HepG2 (cell line): ENCODE results near the gene ZSCAN20. TPM values are rescaled to one million over a fixed set of nuclear protein-coding genes. Genes with fewer than 3 reads are reported as not detected.

Experiments
- CEBPB ChIP-seq: IDR thresholded peaks from 2 replicates; pipeline ENCODE4 v1.6.1; 2011; ENCODE audit warnings: low read depth, low read length, improper control_type of control experiment, borderline replicate concordance
- DPF2 ChIP-seq: sonication (generic); formaldehyde crosslinking; IDR thresholded peaks from 2 replicates; pipeline ENCODE4 v1.4.0; 2020; ENCODE audit warnings: mild to moderate bottlenecking, low read depth, missing genetic modification reagents, borderline replicate concordance
- ETV5 ChIP-seq: IDR thresholded peaks from 2 replicates; pipeline ENCODE4 v1.6.1; 2018; ENCODE audit warnings: missing biosample characterization, missing genetic modification reagents, inconsistent platforms, borderline replicate concordance
- FOXP1 ChIP-seq, 2 experiments: fragments of 450-650 bp in 1 of 2; IDR thresholded peaks; 2 replicates each; pipeline ENCODE4 v1.6.1; 2017 to 2018; ENCODE audit warnings: antibody characterized with exemption in 1 of 2
- HMG20A ChIP-seq: IDR thresholded peaks from 2 replicates; pipeline ENCODE4 v1.6.1; 2016; ENCODE audit warnings: borderline replicate concordance
- JUN ChIP-seq: sonication (generic); formaldehyde crosslinking; IDR thresholded peaks from 2 replicates; pipeline ENCODE4 v1.4.0; 2020; ENCODE audit warnings: mild to moderate bottlenecking, missing genetic modification reagents
- KLF9 ChIP-seq: IDR thresholded peaks from 2 replicates; pipeline ENCODE4 v1.6.1; 2016; ENCODE audit warnings: low read depth
- MAZ ChIP-seq, 2 experiments: sonication (generic) in 1 of 2; formaldehyde crosslinking in 1 of 2; IDR thresholded peaks; 2 replicates each; pipeline versions ENCODE4 v1.5.0 to v1.6.1; 2012 to 2020; ENCODE audit warnings: low read depth in 2 of 2, mild to moderate bottlenecking in 2 of 2, borderline replicate concordance in 1 of 2, improper control_type of control experiment in 1 of 2, low read length in 1 of 2, missing genetic modification reagents in 1 of 2, moderate library complexity in 1 of 2
- SALL1 ChIP-seq: sonication (generic); formaldehyde crosslinking; IDR thresholded peaks from 2 replicates; pipeline ENCODE4 v1.8.0; 2022; ENCODE audit warnings: mild to moderate bottlenecking, missing genetic modification reagents
- SALL2 ChIP-seq: sonication (generic); formaldehyde crosslinking; IDR thresholded peaks from 2 replicates; pipeline ENCODE4 v1.8.1; 2023; ENCODE audit warnings: mild to moderate bottlenecking, missing genetic modification reagents, inconsistent platforms
- ZBTB20 ChIP-seq: sonication (generic); formaldehyde crosslinking; IDR thresholded peaks from 2 replicates; pipeline ENCODE4 v1.8.1; 2023; ENCODE audit warnings: missing genetic modification reagents, low read depth, mild to moderate bottlenecking, borderline replicate concordance
- ZFP36L2 ChIP-seq: sonication (generic); formaldehyde crosslinking; IDR thresholded peaks from 2 replicates; pipeline ENCODE4 v1.4.0; 2020; ENCODE audit warnings: missing genetic modification reagents
- polyA plus RNA-seq, 8 experiments: library from polyadenylated mRNA; depleted of rRNA in 3 of 8; stranded (reverse) in 7 of 8; unstranded in 1 of 8; fragments of >200 nt; fragmentation: Illumina TruSeq in 4 of 8; extraction: Trizol in 4 of 8; gene quantifications; 2 replicates each; pipeline versions ENCODE4 v1.2.1 to v1.2.3, GENCODE V29; 2011 to 2016; ENCODE audit warnings: low read depth in 4 of 8, missing spikeins in 1 of 8, mixed read lengths in 1 of 8; ENCODE audit not compliant: insufficient read depth in 1 of 8
- total RNA-seq, 5 experiments: library from RNA; depleted of rRNA; stranded (reverse); fragments of >200 nt; fragmentation: Illumina TruSeq; extraction: Trizol; gene quantifications; 2 replicates each; pipeline ENCODE4 v1.2.3, GENCODE V29; 2016; ENCODE audit warnings: low read depth in 1 of 5
- TF ChIP-seq, protein P1 (sequence below): sonication (generic); formaldehyde crosslinking; IDR thresholded peaks from 2 replicates; pipeline ENCODE4 v1.4.0; 2020; ENCODE audit warnings: missing genetic modification reagents
- TF ChIP-seq, protein P2 (sequence below): sonication (generic); formaldehyde crosslinking; conservative IDR thresholded peaks from 2 replicates; pipeline ENCODE4 v1.4.0; 2020; ENCODE audit warnings: mild to moderate bottlenecking, missing genetic modification reagents, moderate library complexity
- TF ChIP-seq, protein P3 (sequence below): sonication (generic); formaldehyde crosslinking; IDR thresholded peaks from 2 replicates; pipeline ENCODE4 v1.4.0; 2020; ENCODE audit warnings: missing genetic modification reagents
- TF ChIP-seq, protein P4 (sequence below): sonication (generic); formaldehyde crosslinking; IDR thresholded peaks from 2 replicates; pipeline ENCODE4 v1.5.0; 2020; ENCODE audit warnings: missing genetic modification reagents, mild to moderate bottlenecking, borderline replicate concordance

The ZSCAN20 gene
- total and polyA plus RNA-seq, 2 of the 13 experiments (the other 11 are each of a cell fraction or from before 2014, with no cell fraction given), result 1.1 to 2.8 TPM

DNA sequence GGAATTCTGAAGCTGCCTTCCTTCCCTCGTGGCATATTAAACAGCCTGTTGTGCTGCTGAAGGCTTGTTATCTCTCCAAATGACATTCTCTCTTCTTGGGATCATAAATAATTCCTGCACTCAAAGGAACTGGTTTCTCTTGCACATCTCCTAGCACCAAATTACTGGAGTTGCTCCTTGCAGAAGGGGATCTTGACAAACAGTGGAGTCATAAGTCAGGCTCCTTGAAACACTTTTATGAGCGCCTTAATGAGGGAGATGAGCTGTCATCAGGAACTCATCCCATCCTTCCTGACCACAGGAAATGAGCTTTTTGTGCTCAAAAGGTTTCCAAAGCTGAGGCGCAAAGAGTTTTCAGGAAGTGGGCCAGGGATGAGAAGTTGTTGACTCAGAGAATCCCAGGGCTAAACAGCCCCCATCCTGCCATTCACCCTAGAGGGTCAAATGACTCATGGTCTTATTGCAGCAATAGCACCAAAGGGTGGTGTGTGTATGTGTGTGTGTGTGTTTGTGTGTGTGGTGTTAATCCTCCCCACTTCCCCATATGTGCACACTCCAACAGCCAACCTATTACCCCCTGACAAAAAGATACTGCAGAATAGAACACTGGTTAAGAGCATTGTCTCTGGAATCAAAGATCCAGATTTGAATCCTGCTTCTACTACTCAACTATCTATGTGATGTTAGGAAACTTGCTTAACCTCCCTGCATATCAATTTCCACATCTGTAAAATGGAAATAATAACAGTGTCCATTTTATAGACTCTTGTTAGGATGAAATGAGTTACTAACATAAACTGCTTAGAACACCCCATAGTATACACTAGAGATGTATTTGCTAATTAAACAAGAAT, 38.7 kb upstream of the ZSCAN20 start (continued):
- TF ChIP-seq MAZ (IDR thresholded peaks at IDR 0.05; ENCODE audit: borderline replicate concordance, low read depth, low read length), result peak; percentile 40; the same call in 1 of the 2 replicates
- TF ChIP-seq MAZ (CRISPR knock-in tag; IDR thresholded peaks at IDR 0.05; ENCODE audit: low read depth), result no peak
- TF ChIP-seq, protein P1, sequence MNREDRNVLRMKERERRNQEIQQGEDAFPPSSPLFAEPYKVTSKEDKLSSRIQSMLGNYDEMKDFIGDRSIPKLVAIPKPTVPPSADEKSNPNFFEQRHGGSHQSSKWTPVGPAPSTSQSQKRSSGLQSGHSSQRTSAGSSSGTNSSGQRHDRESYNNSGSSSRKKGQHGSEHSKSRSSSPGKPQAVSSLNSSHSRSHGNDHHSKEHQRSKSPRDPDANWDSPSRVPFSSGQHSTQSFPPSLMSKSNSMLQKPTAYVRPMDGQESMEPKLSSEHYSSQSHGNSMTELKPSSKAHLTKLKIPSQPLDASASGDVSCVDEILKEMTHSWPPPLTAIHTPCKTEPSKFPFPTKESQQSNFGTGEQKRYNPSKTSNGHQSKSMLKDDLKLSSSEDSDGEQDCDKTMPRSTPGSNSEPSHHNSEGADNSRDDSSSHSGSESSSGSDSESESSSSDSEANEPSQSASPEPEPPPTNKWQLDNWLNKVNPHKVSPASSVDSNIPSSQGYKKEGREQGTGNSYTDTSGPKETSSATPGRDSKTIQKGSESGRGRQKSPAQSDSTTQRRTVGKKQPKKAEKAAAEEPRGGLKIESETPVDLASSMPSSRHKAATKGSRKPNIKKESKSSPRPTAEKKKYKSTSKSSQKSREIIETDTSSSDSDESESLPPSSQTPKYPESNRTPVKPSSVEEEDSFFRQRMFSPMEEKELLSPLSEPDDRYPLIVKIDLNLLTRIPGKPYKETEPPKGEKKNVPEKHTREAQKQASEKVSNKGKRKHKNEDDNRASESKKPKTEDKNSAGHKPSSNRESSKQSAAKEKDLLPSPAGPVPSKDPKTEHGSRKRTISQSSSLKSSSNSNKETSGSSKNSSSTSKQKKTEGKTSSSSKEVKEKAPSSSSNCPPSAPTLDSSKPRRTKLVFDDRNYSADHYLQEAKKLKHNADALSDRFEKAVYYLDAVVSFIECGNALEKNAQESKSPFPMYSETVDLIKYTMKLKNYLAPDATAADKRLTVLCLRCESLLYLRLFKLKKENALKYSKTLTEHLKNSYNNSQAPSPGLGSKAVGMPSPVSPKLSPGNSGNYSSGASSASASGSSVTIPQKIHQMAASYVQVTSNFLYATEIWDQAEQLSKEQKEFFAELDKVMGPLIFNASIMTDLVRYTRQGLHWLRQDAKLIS, result no peak
- peak; percentile 39; the same call in 1 of the 2 replicates for TF ChIP-seq HMG20A (CRISPR knock-in tag)
- peak; percentile 88 for TF ChIP-seq JUN
- no peak for TF ChIP-seq ZFP36L2 (CRISPR knock-in tag)
- TF ChIP-seq KLF9, result no peak
- no peak for TF ChIP-seq SALL2 (CRISPR knock-in tag)
- TF ChIP-seq ETV5 (CRISPR knock-in tag), result peak; percentile 83; the same call in 1 of the 2 replicates
- TF ChIP-seq, protein P2, sequence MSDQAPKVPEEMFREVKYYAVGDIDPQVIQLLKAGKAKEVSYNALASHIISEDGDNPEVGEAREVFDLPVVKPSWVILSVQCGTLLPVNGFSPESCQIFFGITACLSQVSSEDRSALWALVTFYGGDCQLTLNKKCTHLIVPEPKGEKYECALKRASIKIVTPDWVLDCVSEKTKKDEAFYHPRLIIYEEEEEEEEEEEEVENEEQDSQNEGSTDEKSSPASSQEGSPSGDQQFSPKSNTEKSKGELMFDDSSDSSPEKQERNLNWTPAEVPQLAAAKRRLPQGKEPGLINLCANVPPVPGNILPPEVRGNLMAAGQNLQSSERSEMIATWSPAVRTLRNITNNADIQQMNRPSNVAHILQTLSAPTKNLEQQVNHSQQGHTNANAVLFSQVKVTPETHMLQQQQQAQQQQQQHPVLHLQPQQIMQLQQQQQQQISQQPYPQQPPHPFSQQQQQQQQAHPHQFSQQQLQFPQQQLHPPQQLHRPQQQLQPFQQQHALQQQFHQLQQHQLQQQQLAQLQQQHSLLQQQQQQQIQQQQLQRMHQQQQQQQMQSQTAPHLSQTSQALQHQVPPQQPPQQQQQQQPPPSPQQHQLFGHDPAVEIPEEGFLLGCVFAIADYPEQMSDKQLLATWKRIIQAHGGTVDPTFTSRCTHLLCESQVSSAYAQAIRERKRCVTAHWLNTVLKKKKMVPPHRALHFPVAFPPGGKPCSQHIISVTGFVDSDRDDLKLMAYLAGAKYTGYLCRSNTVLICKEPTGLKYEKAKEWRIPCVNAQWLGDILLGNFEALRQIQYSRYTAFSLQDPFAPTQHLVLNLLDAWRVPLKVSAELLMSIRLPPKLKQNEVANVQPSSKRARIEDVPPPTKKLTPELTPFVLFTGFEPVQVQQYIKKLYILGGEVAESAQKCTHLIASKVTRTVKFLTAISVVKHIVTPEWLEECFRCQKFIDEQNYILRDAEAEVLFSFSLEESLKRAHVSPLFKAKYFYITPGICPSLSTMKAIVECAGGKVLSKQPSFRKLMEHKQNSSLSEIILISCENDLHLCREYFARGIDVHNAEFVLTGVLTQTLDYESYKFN (CRISPR knock-in tag), result peak; percentile 28; the same call in 1 of the 2 replicates
- peak; percentile 28; the same call in 1 of the 2 replicates for TF ChIP-seq SALL1 (CRISPR knock-in tag)
- TF ChIP-seq, protein P3, sequence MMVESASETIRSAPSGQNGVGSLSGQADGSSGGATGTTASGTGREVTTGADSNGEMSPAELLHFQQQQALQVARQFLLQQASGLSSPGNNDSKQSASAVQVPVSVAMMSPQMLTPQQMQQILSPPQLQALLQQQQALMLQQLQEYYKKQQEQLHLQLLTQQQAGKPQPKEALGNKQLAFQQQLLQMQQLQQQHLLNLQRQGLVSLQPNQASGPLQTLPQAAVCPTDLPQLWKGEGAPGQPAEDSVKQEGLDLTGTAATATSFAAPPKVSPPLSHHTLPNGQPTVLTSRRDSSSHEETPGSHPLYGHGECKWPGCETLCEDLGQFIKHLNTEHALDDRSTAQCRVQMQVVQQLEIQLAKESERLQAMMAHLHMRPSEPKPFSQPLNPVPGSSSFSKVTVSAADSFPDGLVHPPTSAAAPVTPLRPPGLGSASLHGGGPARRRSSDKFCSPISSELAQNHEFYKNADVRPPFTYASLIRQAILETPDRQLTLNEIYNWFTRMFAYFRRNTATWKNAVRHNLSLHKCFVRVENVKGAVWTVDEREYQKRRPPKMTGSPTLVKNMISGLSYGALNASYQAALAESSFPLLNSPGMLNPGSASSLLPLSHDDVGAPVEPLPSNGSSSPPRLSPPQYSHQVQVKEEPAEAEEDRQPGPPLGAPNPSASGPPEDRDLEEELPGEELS (CRISPR knock-in tag), result peak; percentile 45; the same call in 1 of the 2 replicates
- TF ChIP-seq DPF2 (CRISPR knock-in tag), result 0 out of 2 replicates have a peak, but pooled peaks have one; percentile 50
- TF ChIP-seq FOXP1 (IDR thresholded peaks at IDR 0.05), result no peak
- peak; percentile 77 for TF ChIP-seq FOXP1 (CRISPR knock-in tag; IDR thresholded peaks at IDR 0.05)
- TF ChIP-seq ZBTB20 (CRISPR knock-in tag), result no peak
- TF ChIP-seq, protein P4, sequence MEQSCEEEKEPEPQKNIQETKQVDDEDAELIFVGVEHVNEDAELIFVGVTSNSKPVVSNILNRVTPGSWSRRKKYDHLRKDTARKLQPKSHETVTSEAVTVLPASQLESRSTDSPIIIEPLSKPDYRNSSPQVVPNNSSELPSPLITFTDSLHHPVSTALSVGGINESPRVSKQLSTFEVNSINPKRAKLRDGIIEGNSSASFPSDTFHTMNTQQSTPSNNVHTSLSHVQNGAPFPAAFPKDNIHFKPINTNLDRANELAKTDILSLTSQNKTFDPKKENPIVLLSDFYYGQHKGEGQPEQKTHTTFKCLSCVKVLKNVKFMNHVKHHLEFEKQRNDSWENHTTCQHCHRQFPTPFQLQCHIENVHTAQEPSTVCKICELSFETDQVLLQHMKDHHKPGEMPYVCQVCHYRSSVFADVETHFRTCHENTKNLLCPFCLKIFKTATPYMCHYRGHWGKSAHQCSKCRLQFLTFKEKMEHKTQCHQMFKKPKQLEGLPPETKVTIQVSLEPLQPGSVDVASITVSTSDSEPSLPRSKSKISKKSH, result no peak
- peak; percentile 87 for TF ChIP-seq CEBPB
